Activated T-helper 1 cell treated with anti-CD3 and anti-CD28 coated beads, Interleukin-12 subunit alpha, Interleukin-12 subunit beta, Interleukin-2, Interleukin-4 antibody, amounts not matched to agents 30 ng/mL and 10 ng/mL and 1 ng/mL, durations not matched to agents 14 hours and 24 hours and 36 hours (primary cell): ENCODE measurements around the gene TYMS. TPM values are rescaled to one million over a fixed set of nuclear protein-coding genes. Genes with fewer than 3 reads are reported as not detected.

ENCODE experiments used
- DNase-seq: peaks from one replicate; pipeline ENCODE4 v3.0.0; 2021; ENCODE audit warnings: low spot score
- H3K27ac Mint-ChIP-seq: one replicate; pipeline ENCODE4 v1.8.0; 2021; ENCODE audit warnings: mild to moderate bottlenecking, mixed read lengths
- H3K27me3 Mint-ChIP-seq: one replicate; pipeline ENCODE4 v1.8.0; 2022; ENCODE audit warnings: mild to moderate bottlenecking, moderate library complexity, mixed read lengths; ENCODE audit not compliant: insufficient read depth
- H3K36me3 Mint-ChIP-seq: one replicate; pipeline ENCODE4 v1.8.0; 2021; ENCODE audit warnings: low read depth, mixed read lengths
- H3K4me1 Mint-ChIP-seq: one replicate; pipeline ENCODE4 v1.8.0; 2021; ENCODE audit warnings: low read depth, mixed read lengths
- H3K4me3 Mint-ChIP-seq: one replicate; pipeline ENCODE4 v1.8.0; 2021; ENCODE audit warnings: mild to moderate bottlenecking, moderate library complexity, mixed read lengths
- H3K9me3 Mint-ChIP-seq: one replicate; pipeline ENCODE4 v1.8.0; 2021; ENCODE audit warnings: mixed read lengths
- intact Hi-C: fragments of 100-400 bp; cut with micrococcal nuclease; formaldehyde crosslinking; loops from one replicate; pipeline ENCODE4 v1.15.1; 2024
- total RNA-seq: library from RNA; stranded (reverse); gene quantifications from 2 replicates; pipeline ENCODE4 v1.2.3, GENCODE V29; 2022

TYMS gene
- total RNA-seq, 1 donor from 2014 or later = 257 TPM

GRCh38 chr18:683531-683930 is 26.1 kb downstream of the TYMS start:
- DNase-seq = no peak
- peaks cover 25% of the 10 kb centered on the region for H3K4me1 Mint-ChIP-seq
- no peak overlapping the region for H3K27ac Mint-ChIP-seq
- H3K27me3 Mint-ChIP-seq = no peaks in the 10 kb centered on the region
- peaks cover 56% of the 10 kb centered on the region for H3K36me3 Mint-ChIP-seq
- no peaks in the 10 kb centered on the region for H3K9me3 Mint-ChIP-seq
- H3K4me3 Mint-ChIP-seq = no peak overlapping the region
- intact Hi-C loops = loop anchor here (2.0 kb wide), 1 partner anchor 19 kb away; no protein-coding TSS in a partner anchor

- Mint-ChIP-seq H3K9me3 (no peaks in the 10 kb centered on the region), H3K36me3 (peaks cover 50% of the 10 kb centered on the region), H3K4me1 (peaks cover 25% of the 10 kb centered on the region), H3K4me3 (no peak overlapping the region), H3K27me3 (no peaks in the 10 kb centered on the region), H3K27ac (no peak overlapping the region)
- DNase-seq = no peak
- intact Hi-C loops = no loop called here
Measured at GRCh38 chr18:685438-685837, 28.0 kb downstream of the TYMS start.

GRCh38 chr18:686339-687111 is 29.1 kb downstream of the TYMS start:
- DNase-seq = no peak
- Mint-ChIP-seq H3K4me3 (no peak overlapping the region), H3K9me3 (no peaks in the 10 kb centered on the region), H3K27me3 (no peaks in the 10 kb centered on the region), H3K36me3 (peaks cover 47% of the 10 kb centered on the region), H3K4me1 (peaks cover 22% of the 10 kb centered on the region), H3K27ac (no peak overlapping the region)
- intact Hi-C loops = no loop called here

- DNase-seq = no peak
- Mint-ChIP-seq H3K27me3 (no peaks in the 10 kb centered on the region), H3K9me3 (no peaks in the 10 kb centered on the region), H3K4me1 (peaks cover 13% of the 10 kb centered on the region), H3K4me3 (no peak overlapping the region), H3K27ac (no peak overlapping the region), H3K36me3 (peaks cover 36% of the 10 kb centered on the region)
- intact Hi-C loops = no loop called here
Measured at GRCh38 chr18:688323-688722, 30.9 kb downstream of the TYMS start.

GRCh38 chr18:692824-693223 is 35.4 kb downstream of the TYMS start:
- DNase-seq = no peak
- intact Hi-C loops = no loop called here
- Mint-ChIP-seq H3K36me3 (peaks cover 23% of the 10 kb centered on the region), H3K4me1 (peaks cover 15% of the 10 kb centered on the region), H3K4me3 (no peak overlapping the region), H3K9me3 (no peaks in the 10 kb centered on the region), H3K27me3 (no peaks in the 10 kb centered on the region), H3K27ac (no peak overlapping the region)

- intact Hi-C loops = no loop called here
- no peak for DNase-seq
- H3K27me3 Mint-ChIP-seq = no peaks in the 10 kb centered on the region
- H3K9me3 Mint-ChIP-seq = no peaks in the 10 kb centered on the region
- H3K4me1 Mint-ChIP-seq = peaks cover 18% of the 10 kb centered on the region
- peaks cover 24% of the 10 kb centered on the region for H3K36me3 Mint-ChIP-seq
- no peak overlapping the region for H3K27ac Mint-ChIP-seq
- H3K4me3 Mint-ChIP-seq = no peak overlapping the region
Measured at GRCh38 chr18:693466-694187, 36.2 kb downstream of the TYMS start.

GRCh38 chr18:697012-697411 is 39.6 kb downstream of the TYMS start:
- peaks cover 18% of the 10 kb centered on the region for H3K4me1 Mint-ChIP-seq
- H3K36me3 Mint-ChIP-seq = peaks cover 14% of the 10 kb centered on the region
- intact Hi-C loops = no loop called here
- H3K27ac Mint-ChIP-seq = no peak overlapping the region
- DNase-seq = no peak
- H3K9me3 Mint-ChIP-seq = no peaks in the 10 kb centered on the region
- H3K27me3 Mint-ChIP-seq = no peaks in the 10 kb centered on the region
- H3K4me3 Mint-ChIP-seq = no peak overlapping the region

- no peak overlapping the region for H3K4me3 Mint-ChIP-seq
- H3K27ac Mint-ChIP-seq = no peak overlapping the region
- H3K27me3 Mint-ChIP-seq = no peaks in the 10 kb centered on the region
- intact Hi-C loops = no loop called here
- no peak for DNase-seq
- H3K4me1 Mint-ChIP-seq = peaks cover 19% of the 10 kb centered on the region
- H3K9me3 Mint-ChIP-seq = no peaks in the 10 kb centered on the region
- H3K36me3 Mint-ChIP-seq = peaks cover 14% of the 10 kb centered on the region
Measured at GRCh38 chr18:697800-698199, 40.3 kb downstream of the TYMS start.

GRCh38 chr18:703213-703967 is 45.9 kb downstream of the TYMS start:
- Mint-ChIP-seq H3K4me3 (no peak overlapping the region), H3K4me1 (peaks cover 21% of the 10 kb centered on the region), H3K36me3 (peaks cover 30% of the 10 kb centered on the region), H3K27ac (peak overlapping the region; percentile 79), H3K9me3 (no peaks in the 10 kb centered on the region), H3K27me3 (no peaks in the 10 kb centered on the region)
- no peak for DNase-seq
- intact Hi-C loops = loop anchor here (2.0 kb wide), 1 partner anchor 21 kb away; no protein-coding TSS in a partner anchor

GRCh38 chr18:706405-706804 is 49.0 kb downstream of the TYMS start:
- H3K36me3 Mint-ChIP-seq = peaks cover 38% of the 10 kb centered on the region
- no peak for DNase-seq
- intact Hi-C loops = no loop called here
- H3K9me3 Mint-ChIP-seq = no peaks in the 10 kb centered on the region
- H3K27me3 Mint-ChIP-seq = no peaks in the 10 kb centered on the region
- H3K4me3 Mint-ChIP-seq = no peak overlapping the region
- no peak overlapping the region for H3K27ac Mint-ChIP-seq
- H3K4me1 Mint-ChIP-seq = peaks cover 48% of the 10 kb centered on the region

GRCh38 chr18:708096-708495 is 50.6 kb downstream of the TYMS start:
- peaks cover 45% of the 10 kb centered on the region for H3K4me1 Mint-ChIP-seq
- intact Hi-C loops = no loop called here
- no peaks in the 10 kb centered on the region for H3K9me3 Mint-ChIP-seq
- DNase-seq = no peak
- no peak overlapping the region for H3K4me3 Mint-ChIP-seq
- H3K27me3 Mint-ChIP-seq = no peaks in the 10 kb centered on the region
- peak overlapping the region; percentile 15 for H3K27ac Mint-ChIP-seq
- peaks cover 37% of the 10 kb centered on the region for H3K36me3 Mint-ChIP-seq

- Mint-ChIP-seq H3K27ac (no peak overlapping the region), H3K9me3 (no peaks in the 10 kb centered on the region), H3K4me1 (peaks cover 38% of the 10 kb centered on the region), H3K27me3 (no peaks in the 10 kb centered on the region), H3K36me3 (peaks cover 28% of the 10 kb centered on the region), H3K4me3 (peak overlapping the region; percentile 31)
- intact Hi-C loops = loop anchor here (2.0 to 10.0 kb wide), 3 partner anchors 37 to 1945 kb away; partner anchors contain the start of gene SMCHD1
- no peak for DNase-seq
Measured at GRCh38 chr18:709771-710170, 52.3 kb downstream of the TYMS start.
